Adrenal gland (tissue), 5 donors: ENCODE data around the gene MSH5.

ENCODE experiments used
- CTCF ChIP-seq, 6 experiments: fragments of 450-650 bp in 4 of 6; fragments of 200-600 bp in 2 of 6; sonication (generic) in 1 of 6; IDR thresholded peaks; 1 replicate in 5 of 6; 2 replicates in 1 of 6; pipeline versions ENCODE4 v1.5.1 to v1.8.0; 2016 to 2021; ENCODE audit warnings: antibody characterized with exemption in 6 of 6, mild to moderate bottlenecking in 2 of 6, moderate library complexity in 1 of 6
- POLR2A ChIP-seq, 2 donors: fragments of 450-650 bp; IDR thresholded peaks; one replicate each; pipeline ENCODE4 v1.6.1; 2017; ENCODE audit warnings: antibody characterized with exemption in 2 of 2, mild to moderate bottlenecking in 2 of 2, moderate library complexity in 1 of 2
- donor health status: DM: no; HTN: no; CAD: no.

- TF ChIP-seq CTCF (IDR thresholded peaks at IDR 0.05) (no peak), POLR2A (IDR thresholded peaks at IDR 0.05) (no peak)
Measured at GRCh38 chr6:31725502-31726350, 14.1 kb upstream of the MSH5 start.
